Measurements from ENCODE around the gene TRA2A. TPM values are rescaled to one million over a fixed set of nuclear protein-coding genes. Genes with fewer than 3 reads are reported as not detected.

TRA2A gene
- total RNA-seq, 3 donors from 2014 or later: 73.3 to 82.8 (median 74.5) TPM

- no peaks in the 10 kb centered on the region for H3K36me3 Mint-ChIP-seq (ENCODE audit: insufficient read depth)
- no peak overlapping the region for H3K4me3 Mint-ChIP-seq
- DNase-seq (no peak), ATAC-seq (no peak)
- peaks cover 8% of the 10 kb centered on the region for H3K4me1 Mint-ChIP-seq (ENCODE audit: low read depth)
- H3K9me3 Mint-ChIP-seq: peaks cover 7% of the 10 kb centered on the region
- peaks cover 54% of the 10 kb centered on the region for H3K27me3 Mint-ChIP-seq (ENCODE audit: low read depth)
Measured at GRCh38 chr7:23477962-23478866, 53.6 kb downstream of the TRA2A start.

GRCh38 chr7:23477157-23477499 lies 54.7 kb downstream of the TRA2A start:
- no peaks in the 10 kb centered on the region for H3K36me3 Mint-ChIP-seq (ENCODE audit: insufficient read depth)
- peaks cover 9% of the 10 kb centered on the region for H3K4me1 Mint-ChIP-seq (ENCODE audit: low read depth)
- DNase-seq (no peak), ATAC-seq (no peak)
- peaks cover 7% of the 10 kb centered on the region for H3K9me3 Mint-ChIP-seq
- H3K4me3 Mint-ChIP-seq: no peak overlapping the region
- peaks cover 58% of the 10 kb centered on the region for H3K27me3 Mint-ChIP-seq (ENCODE audit: low read depth)

DNA sequence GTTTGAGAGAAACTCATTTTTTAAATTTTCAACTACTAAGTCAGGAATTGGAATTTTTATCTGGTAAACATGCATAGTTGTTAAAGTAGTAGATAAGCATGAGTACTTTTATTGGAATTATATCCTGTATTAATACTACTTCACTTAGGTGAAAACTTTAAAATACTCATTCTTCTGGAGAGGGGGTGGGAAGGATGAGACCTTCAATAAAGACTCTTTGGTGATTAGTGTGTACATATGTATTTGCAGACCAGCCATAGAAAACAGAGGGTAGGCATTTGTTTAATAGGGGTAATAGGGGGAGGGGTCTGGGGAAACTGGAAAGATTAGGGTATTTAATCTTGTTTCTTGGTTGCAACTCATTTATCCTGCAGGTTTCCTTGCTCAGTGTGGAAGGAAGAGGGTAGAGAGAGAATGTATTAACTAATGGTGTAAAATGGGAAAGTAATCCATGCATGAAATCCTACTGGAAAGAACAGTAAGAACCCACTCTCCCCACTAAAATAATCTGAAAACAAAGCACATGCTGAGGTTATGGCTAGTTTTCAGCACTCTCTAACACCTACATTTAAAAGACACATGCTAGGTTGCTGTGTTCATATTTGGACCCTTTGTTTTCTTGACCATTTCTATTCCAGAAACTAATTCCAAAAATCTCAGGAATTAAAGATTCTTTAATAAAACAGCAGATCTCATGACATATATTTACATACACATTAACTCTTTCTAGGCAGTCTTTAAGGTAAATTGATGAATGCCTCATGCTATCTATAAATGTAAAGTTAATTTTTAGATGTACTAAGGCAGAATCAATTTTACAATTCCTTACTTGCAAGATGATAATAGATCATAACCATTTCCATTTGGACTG lies 55.3 kb downstream of the TRA2A start:
- peaks cover 7% of the 10 kb centered on the region for H3K9me3 Mint-ChIP-seq
- H3K4me1 Mint-ChIP-seq (ENCODE audit: low read depth): peaks cover 10% of the 10 kb centered on the region
- peaks cover 57% of the 10 kb centered on the region for H3K27me3 Mint-ChIP-seq (ENCODE audit: low read depth)
- H3K4me3 Mint-ChIP-seq: no peak overlapping the region
- DNase-seq: no peak
- no peaks in the 10 kb centered on the region for H3K36me3 Mint-ChIP-seq (ENCODE audit: insufficient read depth)
- no peak for ATAC-seq

- H3K27me3 Mint-ChIP-seq (ENCODE audit: low read depth): peaks cover 60% of the 10 kb centered on the region
- DNase-seq (no peak), ATAC-seq (no peak)
Measured at GRCh38 chr7:23475576-23475839, 56.3 kb downstream of the TRA2A start.

GRCh38 chr7:23474829-23475575 lies 56.8 kb downstream of the TRA2A start:
- Mint-ChIP-seq H3K4me3 (peak overlapping the region; percentile 29), H3K36me3 (ENCODE audit: insufficient read depth) (no peaks in the 10 kb centered on the region), H3K9me3 (peaks cover 7% of the 10 kb centered on the region), H3K27me3 (ENCODE audit: low read depth) (peaks cover 62% of the 10 kb centered on the region), H3K4me1 (ENCODE audit: low read depth) (peaks cover 21% of the 10 kb centered on the region)
- no peak for ATAC-seq
- DNase-seq: no peak

More at GRCh38 chr7:23475576-23475839, 56.3 kb downstream of the TRA2A start:
- Mint-ChIP-seq H3K9me3 (peaks cover 7% of the 10 kb centered on the region), H3K36me3 (ENCODE audit: insufficient read depth) (no peaks in the 10 kb centered on the region), H3K4me3 (no peak overlapping the region), H3K4me1 (ENCODE audit: low read depth) (peaks cover 16% of the 10 kb centered on the region)

GRCh38 chr7:23474094-23474828 lies 57.5 kb downstream of the TRA2A start:
- DNase-seq: peak; percentile 27
- H3K36me3 Mint-ChIP-seq (ENCODE audit: insufficient read depth): no peaks in the 10 kb centered on the region
- H3K27me3 Mint-ChIP-seq (ENCODE audit: low read depth): peaks cover 65% of the 10 kb centered on the region

GRCh38 chr7:23473844-23474093 lies 58.0 kb downstream of the TRA2A start:
- no peak overlapping the region for H3K4me3 Mint-ChIP-seq
- H3K9me3 Mint-ChIP-seq: peaks cover 7% of the 10 kb centered on the region
- ATAC-seq (peak in 1 of 2 donors; percentile 19), DNase-seq (no peak)
- H3K36me3 Mint-ChIP-seq (ENCODE audit: insufficient read depth): no peaks in the 10 kb centered on the region
- H3K4me1 Mint-ChIP-seq (ENCODE audit: low read depth): peaks cover 27% of the 10 kb centered on the region
- H3K27me3 Mint-ChIP-seq (ENCODE audit: low read depth): peaks cover 64% of the 10 kb centered on the region

More at GRCh38 chr7:23474094-23474828, 57.5 kb downstream of the TRA2A start:
- Mint-ChIP-seq H3K9me3 (peaks cover 7% of the 10 kb centered on the region), H3K4me3 (peak overlapping the region; percentile 29), H3K4me1 (ENCODE audit: low read depth) (peaks cover 24% of the 10 kb centered on the region)
- peak; percentile 67 to 75 for ATAC-seq

GRCh38 chr7:23472956-23473843 lies 58.6 kb downstream of the TRA2A start:
- Mint-ChIP-seq H3K4me1 (ENCODE audit: low read depth) (peaks cover 29% of the 10 kb centered on the region), H3K27me3 (ENCODE audit: low read depth) (peaks cover 63% of the 10 kb centered on the region), H3K36me3 (ENCODE audit: insufficient read depth) (no peaks in the 10 kb centered on the region), H3K4me3 (no peak overlapping the region), H3K9me3 (peaks cover 7% of the 10 kb centered on the region)
- ATAC-seq (no peak), DNase-seq (no peak)

DNA sequence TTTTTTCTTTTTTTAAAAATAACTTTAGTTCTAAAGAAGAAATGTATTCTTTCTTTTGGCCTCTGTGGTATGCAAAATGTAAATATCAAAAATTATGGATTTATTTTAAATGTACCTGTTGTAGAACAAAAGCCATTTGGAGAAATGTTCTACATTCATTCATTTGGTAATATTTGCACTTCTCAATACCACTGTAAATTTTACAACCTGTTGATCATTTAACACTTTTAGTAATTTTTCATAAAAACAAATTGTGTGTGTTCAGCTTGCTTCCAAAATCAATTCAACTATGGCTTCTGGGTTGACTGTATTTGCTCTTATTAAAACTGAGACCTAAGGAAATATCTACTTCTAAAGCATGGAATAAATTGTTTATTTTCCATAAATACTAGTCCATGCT lies 59.2 kb downstream of the TRA2A start:
- Mint-ChIP-seq H3K4me3 (no peak overlapping the region), H3K4me1 (ENCODE audit: low read depth) (peaks cover 35% of the 10 kb centered on the region), H3K9me3 (peaks cover 7% of the 10 kb centered on the region), H3K36me3 (ENCODE audit: insufficient read depth) (no peaks in the 10 kb centered on the region), H3K27me3 (ENCODE audit: low read depth) (peaks cover 69% of the 10 kb centered on the region)
- DNase-seq: no peak
- ATAC-seq: no peak

GRCh38 chr7:23472046-23472445 lies 59.7 kb downstream of the TRA2A start:
- peaks cover 7% of the 10 kb centered on the region for H3K9me3 Mint-ChIP-seq
- ATAC-seq (no peak), DNase-seq (no peak)
- H3K36me3 Mint-ChIP-seq (ENCODE audit: insufficient read depth): no peaks in the 10 kb centered on the region
- H3K27me3 Mint-ChIP-seq (ENCODE audit: low read depth): peaks cover 70% of the 10 kb centered on the region
- H3K4me3 Mint-ChIP-seq: no peak overlapping the region
- H3K4me1 Mint-ChIP-seq (ENCODE audit: low read depth): peaks cover 37% of the 10 kb centered on the region

GRCh38 chr7:23471106-23471859 lies 60.5 kb downstream of the TRA2A start:
- peak; percentile 17 for DNase-seq
- H3K4me3 Mint-ChIP-seq: peak overlapping the region; percentile 75
- peaks cover 66% of the 10 kb centered on the region for H3K27me3 Mint-ChIP-seq (ENCODE audit: low read depth)
- no peaks in the 10 kb centered on the region for H3K36me3 Mint-ChIP-seq (ENCODE audit: insufficient read depth)
- ATAC-seq: peak in 1 of 2 donors; percentile 13
- H3K4me1 Mint-ChIP-seq (ENCODE audit: low read depth): peaks cover 37% of the 10 kb centered on the region
- peaks cover 7% of the 10 kb centered on the region for H3K9me3 Mint-ChIP-seq

DNA sequence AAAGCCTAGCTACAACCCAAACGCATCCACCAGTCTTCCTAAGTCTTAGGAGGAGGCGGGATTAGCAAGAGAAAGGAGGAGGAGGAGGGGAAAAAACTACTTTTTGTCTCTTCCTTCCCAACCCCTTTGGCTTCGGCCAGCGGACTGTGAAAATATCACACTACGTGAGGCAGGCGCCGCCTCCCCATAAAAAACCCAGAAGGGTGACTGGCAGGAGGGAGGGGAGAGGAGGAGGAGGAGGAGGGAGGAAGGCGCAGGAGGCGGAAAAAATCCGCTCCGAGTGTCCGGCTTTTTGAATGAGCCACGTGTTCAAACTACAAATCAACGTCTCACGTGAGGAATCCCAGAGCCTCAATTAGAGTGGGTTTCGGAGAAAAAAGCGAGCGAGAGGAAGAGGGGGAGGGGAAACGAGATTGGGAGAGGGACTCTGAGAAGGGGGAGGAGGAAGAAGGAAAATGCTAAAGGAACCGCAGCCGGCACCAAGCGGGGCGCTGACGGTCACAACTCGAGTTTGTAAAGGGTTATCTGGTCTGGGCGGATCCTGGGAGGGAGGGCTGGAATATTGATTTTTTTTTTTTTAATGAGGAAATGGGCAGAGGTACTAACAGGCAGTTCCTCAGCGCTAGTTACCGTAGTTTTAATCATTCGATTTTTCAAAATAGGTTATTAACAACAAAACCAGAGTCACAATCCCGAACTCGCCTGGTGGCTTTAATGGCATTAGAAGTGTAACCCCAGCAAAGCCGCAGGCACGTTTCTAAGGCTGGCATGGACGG lies 61.3 kb downstream of the TRA2A start, which contains the start of gene IGF2BP3:
Gene IGF2BP3 (minus strand): TSS at position 162 of the 776 bp plus-strand sequence. CDS start 381 bp downstream, outside the sequence.
- Mint-ChIP-seq H3K36me3 (ENCODE audit: insufficient read depth) (no peaks in the 10 kb centered on the region), H3K4me1 (ENCODE audit: low read depth) (peaks cover 37% of the 10 kb centered on the region), H3K9me3 (peaks cover 7% of the 10 kb centered on the region), H3K4me3 (peak within 1 kb of the TSS; percentile 75), H3K27me3 (ENCODE audit: low read depth) (peaks cover 70% of the 10 kb centered on the region)
- ATAC-seq (no peak), DNase-seq (no peak)
